ENCODE results near the gene CD4.

- TF ChIP-seq CTCF (conservative IDR thresholded peaks at IDR 0.05 in 1 of 2, IDR thresholded peaks at IDR 0.05 in 1 of 2; ENCODE audit: low read depth in 1 of 2, low read length in 2 of 2) (no peak), EZH2 (IDR thresholded peaks at IDR 0.05; ENCODE audit: low read length, missing control alignments) (no peak)
These were observed 9.8 kb downstream of the CD4 start for GRCh38 chr12:6799147-6799546.

All from fibroblast of lung (primary cell).